HAP-1 (cell line): ENCODE results near the gene DRG2.

Source experiments
- DNase-seq, 2 experiments: peaks; one replicate each; pipeline ENCODE4 v3.0.0-alpha.2; 2016 to 2020; ENCODE audit warnings: low spot score in 2 of 2
- H3K27me3 ChIP-seq: fragments of 250-450 bp; sonication (Bioruptor Pico); 2 replicates; pipeline ENCODE4 v1.5.1; 2020; ENCODE audit warnings: low read depth, mild to moderate bottlenecking, moderate library complexity
- H3K36me3 ChIP-seq: fragments of 250-450 bp; sonication (Bioruptor Pico); replicated peaks from 2 replicates; pipeline ENCODE4 v1.5.1; 2020; ENCODE audit warnings: mild to moderate bottlenecking
- H3K4me1 ChIP-seq: fragments of 250-450 bp; sonication (Bioruptor Pico); 2 replicates; pipeline ENCODE4 v1.5.1; 2020; ENCODE audit warnings: mild to moderate bottlenecking
- H3K4me3 ChIP-seq: fragments of 250-450 bp; sonication (Bioruptor Pico); 2 replicates; pipeline ENCODE4 v1.5.1; 2020; ENCODE audit warnings: mild to moderate bottlenecking, moderate library complexity
- H3K9me3 ChIP-seq: fragments of 250-450 bp; sonication (Bioruptor Pico); 2 replicates; pipeline ENCODE4 v1.5.1; 2020; ENCODE audit warnings: mild to moderate bottlenecking, moderate library complexity
- in situ Hi-C: fragments of 300-500 bp; cut with MboI; formaldehyde crosslinking; loops from 3 replicates; pipeline ENCODE4 v1.14.3; 2020; ENCODE audit warnings: low sequenced_read_pairs, inconsistent platforms, mixed read lengths

DRG2 gene, protein sequence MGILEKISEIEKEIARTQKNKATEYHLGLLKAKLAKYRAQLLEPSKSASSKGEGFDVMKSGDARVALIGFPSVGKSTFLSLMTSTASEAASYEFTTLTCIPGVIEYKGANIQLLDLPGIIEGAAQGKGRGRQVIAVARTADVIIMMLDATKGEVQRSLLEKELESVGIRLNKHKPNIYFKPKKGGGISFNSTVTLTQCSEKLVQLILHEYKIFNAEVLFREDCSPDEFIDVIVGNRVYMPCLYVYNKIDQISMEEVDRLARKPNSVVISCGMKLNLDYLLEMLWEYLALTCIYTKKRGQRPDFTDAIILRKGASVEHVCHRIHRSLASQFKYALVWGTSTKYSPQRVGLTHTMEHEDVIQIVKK

GRCh38 chr17:18087610-18088491 is at the start of gene DRG2:
Gene DRG2 (plus strand): TSS chr17:18087948. CDS start chr17:18088024, 76 bp downstream.
- in situ Hi-C loops = no loop called here

GRCh38 chr17:18038149-18038850 is 49.4 kb upstream of the DRG2 start:
- Histone ChIP-seq H3K4me1 (peaks cover 15% of the 10 kb centered on the region), H3K4me3 (peak overlapping the region; percentile 78), H3K9me3 (no peaks in the 10 kb centered on the region), H3K36me3 (no peaks in the 10 kb centered on the region), H3K27me3 (no peaks in the 10 kb centered on the region)
- no peak for DNase-seq
- in situ Hi-C loops = loop anchor here (10.0 kb wide), 2 partner anchors 213 to 363 kb away; no protein-coding TSS in a partner anchor

More at GRCh38 chr17:18087610-18088491, at the start of gene DRG2:
- Histone ChIP-seq H3K4me3 (peak within 1 kb of the TSS; percentile 95), H3K9me3 (0 out of 2 replicates have a peak, but pooled peaks cover 2% of the 10 kb centered on the region), H3K27me3 (no peaks in the 10 kb centered on the region), H3K36me3 (peaks cover 3% of the 10 kb centered on the region; the same call in 1 of the 2 replicates), H3K4me1 (peaks cover 12% of the 10 kb centered on the region)
- DNase-seq = peak; percentile 82 to 94

DNA sequence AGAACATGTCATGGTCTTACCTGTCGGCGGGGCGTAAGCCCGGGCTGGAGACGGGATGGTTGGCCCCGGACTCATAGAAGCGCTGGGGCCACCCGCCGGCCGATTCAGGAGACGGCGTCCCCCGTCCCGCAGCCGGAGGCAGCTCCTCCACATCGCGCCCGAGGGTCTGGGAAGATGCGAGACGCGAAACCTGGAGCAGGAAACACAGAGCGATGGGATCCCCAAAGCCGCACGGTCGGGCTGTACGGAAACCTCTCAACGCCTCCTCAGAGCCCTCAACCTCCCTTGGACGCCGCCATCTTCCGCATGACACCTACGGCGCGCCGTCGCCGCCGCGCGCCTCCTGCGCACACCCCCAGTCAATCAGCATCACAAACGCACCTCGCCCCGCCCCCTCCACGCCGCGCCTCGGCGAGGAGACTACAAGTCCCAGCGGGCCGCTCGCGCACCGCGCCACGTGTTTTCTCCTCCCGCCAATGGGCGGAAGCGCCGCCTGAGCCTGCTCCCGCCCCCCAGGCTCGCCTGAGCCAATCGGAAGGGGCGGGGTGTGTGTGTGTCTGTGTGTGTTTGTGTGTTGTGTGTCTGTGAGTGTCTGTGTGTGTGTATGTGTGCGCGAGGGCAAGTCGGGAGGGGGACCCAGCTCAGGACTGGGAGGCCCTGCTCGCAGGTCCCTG is 48.8 kb upstream of the DRG2 start, which contains the start of the genes ATPAF2 and GID4:
TSS of gene ATPAF2 (minus strand) at position 308 of the 674 bp plus-strand sequence. CDS start at position 153, 155 bp downstream.
TSS of gene GID4 (plus strand) at position 548 of the 674 bp plus-strand sequence. CDS start at position 605, 57 bp downstream.
- Histone ChIP-seq H3K9me3 (no peaks in the 10 kb centered on the region), H3K4me1 (peaks cover 15% of the 10 kb centered on the region), H3K27me3 (no peaks in the 10 kb centered on the region), H3K4me3 (peak within 1 kb of the TSS; percentile 78), H3K36me3 (no peaks in the 10 kb centered on the region)
- in situ Hi-C loops = loop anchor here (10.0 kb wide), 2 partner anchors 214 to 364 kb away; no protein-coding TSS in a partner anchor
- DNase-seq = peak; percentile 96 to 100

DNA sequence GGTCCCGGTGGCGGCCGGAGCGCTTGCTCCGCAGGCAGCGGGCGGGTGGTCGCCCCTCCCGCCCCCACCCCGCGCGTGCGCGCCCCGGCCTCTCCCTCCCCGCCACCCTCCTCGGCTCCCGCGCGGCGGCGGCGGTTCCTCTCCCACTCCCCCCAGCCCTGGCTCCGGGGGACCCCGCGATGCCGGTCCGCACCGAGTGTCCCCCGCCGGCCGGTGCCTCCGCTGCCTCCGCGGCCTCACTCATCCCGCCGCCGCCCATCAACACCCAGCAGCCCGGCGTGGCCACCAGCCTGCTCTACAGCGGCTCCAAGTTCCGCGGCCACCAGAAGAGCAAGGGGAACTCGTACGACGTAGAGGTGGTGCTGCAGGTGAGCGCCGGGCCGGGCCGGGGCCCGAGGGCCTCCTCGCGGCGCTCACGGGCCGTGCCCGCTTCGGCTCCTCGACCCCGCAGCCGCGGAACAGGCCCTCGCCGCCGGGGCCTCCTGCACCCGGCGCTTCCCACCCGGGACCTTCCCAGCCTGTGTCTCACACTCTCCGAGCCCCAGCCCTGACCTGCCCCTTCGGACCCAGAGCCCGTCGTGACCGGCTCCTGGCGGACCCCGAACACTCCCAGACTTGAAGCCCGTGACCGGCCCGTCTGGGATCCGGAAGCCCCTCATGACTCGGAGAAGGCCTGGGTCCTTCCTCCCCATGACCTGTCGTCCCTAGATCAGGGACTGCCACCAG is 48.0 kb upstream of the DRG2 start:
- in situ Hi-C loops = loop anchor here (10.0 kb wide), 2 partner anchors 215 to 365 kb away; no protein-coding TSS in a partner anchor
- no peaks in the 10 kb centered on the region for H3K36me3 ChIP-seq
- H3K4me3 ChIP-seq = peak overlapping the region; percentile 78
- no peaks in the 10 kb centered on the region for H3K27me3 ChIP-seq
- H3K4me1 ChIP-seq = peaks cover 15% of the 10 kb centered on the region
- H3K9me3 ChIP-seq = no peaks in the 10 kb centered on the region
- peak in 1 of 2 experiments; percentile 53 for DNase-seq

DNA sequence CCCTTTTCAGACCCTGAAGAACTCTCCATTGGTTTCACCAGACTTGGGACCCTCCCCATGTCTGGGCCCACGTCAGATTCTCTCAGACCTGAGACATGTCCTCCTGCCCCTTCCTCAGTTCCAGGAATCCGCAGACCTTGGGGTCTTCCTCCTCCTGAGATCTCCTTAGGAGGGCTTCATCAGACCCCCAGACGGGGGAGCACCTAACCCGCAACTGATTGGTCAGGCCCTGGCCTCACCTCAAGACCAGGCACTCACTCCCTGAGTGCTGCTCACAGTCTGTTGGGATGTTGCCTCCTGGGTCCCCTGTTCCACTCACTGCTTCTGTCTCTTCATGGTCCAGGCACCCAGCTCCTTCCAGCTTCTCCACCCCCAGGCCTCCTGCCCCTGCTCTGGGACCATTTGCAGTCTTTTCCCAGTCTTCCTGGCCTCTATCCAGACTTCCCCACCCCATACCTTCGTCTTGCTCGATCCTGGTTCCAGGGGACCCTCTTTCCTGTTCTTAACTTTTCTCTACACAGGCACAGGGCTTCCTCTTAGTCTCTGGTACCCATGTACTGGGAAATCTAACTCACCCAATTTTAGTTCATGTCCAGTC is 47.4 kb upstream of the DRG2 start:
- Histone ChIP-seq H3K9me3 (no peaks in the 10 kb centered on the region), H3K4me1 (peaks cover 15% of the 10 kb centered on the region), H3K36me3 (peaks cover 2% of the 10 kb centered on the region; the same call in 1 of the 2 replicates), H3K4me3 (peak overlapping the region; percentile 78), H3K27me3 (no peaks in the 10 kb centered on the region)
- in situ Hi-C loops = no loop called here
- DNase-seq = no peak

DNA sequence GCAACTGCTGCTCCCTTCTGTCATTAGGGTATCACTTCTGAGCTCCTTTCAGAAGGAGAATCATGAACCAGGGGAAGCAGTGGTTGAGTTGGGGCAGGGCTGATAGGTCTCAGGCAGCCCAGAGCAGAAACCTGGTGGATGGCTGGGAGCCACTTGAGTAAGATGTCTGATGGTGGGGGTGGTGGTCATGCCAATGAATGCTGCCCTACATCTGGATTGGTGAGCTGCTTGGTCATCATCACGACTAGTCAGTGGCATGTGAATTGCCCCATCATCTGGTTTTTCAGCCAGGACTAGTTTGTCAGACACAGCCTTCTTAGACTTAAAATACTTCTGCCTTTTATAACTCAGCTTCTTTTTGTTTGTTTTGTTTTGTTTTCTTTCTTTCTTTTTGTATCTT is 46.0 kb upstream of the DRG2 start:
- Histone ChIP-seq H3K4me1 (peaks cover 15% of the 10 kb centered on the region), H3K27me3 (no peaks in the 10 kb centered on the region), H3K9me3 (no peaks in the 10 kb centered on the region), H3K4me3 (no peak overlapping the region), H3K36me3 (peaks cover 2% of the 10 kb centered on the region; the same call in 1 of the 2 replicates)
- in situ Hi-C loops = no loop called here
- no peak for DNase-seq

DNA sequence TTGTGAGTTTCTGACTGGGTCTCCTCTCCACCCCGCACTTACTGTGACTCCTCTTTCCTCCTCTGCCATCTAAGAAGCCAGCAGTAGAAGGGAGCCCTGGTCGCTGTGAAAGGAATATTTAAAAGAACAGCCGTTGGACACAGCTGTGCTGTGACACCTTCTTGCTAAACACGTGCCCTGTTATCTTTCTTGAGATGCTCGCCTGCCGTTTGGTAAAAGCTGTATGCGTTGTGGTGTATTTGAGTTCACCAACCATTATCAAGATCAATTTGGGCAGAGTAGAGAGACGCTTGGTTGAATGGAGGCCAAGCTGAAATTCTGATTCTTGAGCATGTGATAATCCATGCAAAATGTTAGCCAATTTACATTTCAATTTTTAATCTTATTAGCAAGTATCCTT is 44.8 kb upstream of the DRG2 start:
- Histone ChIP-seq H3K4me3 (no peak overlapping the region), H3K9me3 (no peaks in the 10 kb centered on the region), H3K4me1 (peaks cover 9% of the 10 kb centered on the region), H3K27me3 (no peaks in the 10 kb centered on the region), H3K36me3 (peaks cover 10% of the 10 kb centered on the region)
- no peak for DNase-seq
- in situ Hi-C loops = no loop called here

- in situ Hi-C loops = no loop called here
- Histone ChIP-seq H3K27me3 (no peaks in the 10 kb centered on the region), H3K4me1 (peaks cover 9% of the 10 kb centered on the region), H3K4me3 (no peak overlapping the region), H3K9me3 (no peaks in the 10 kb centered on the region), H3K36me3 (peaks cover 10% of the 10 kb centered on the region)
- peak in 1 of 2 experiments; percentile 36 for DNase-seq
Observed at GRCh38 chr17:18043491-18043890, 44.3 kb upstream of the DRG2 start.

DNA sequence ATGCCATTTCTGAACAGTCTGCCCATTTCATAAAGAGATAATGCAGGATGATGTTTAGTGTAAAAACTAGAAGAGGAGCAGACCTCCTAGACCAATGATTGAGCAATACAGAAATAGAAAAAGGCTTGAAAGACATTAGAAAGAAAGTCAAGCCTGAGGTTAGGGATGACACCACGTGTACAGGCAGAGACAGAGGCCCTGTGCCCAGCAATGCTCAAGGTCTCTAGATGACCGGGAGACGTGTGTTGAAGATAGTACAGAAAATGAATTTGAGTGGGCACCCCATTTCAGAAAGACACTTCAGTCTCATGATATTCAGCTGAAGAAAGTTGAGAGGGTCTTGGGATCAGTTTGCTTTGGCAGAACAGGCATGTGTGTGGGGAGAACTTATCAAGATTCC is 43.1 kb upstream of the DRG2 start:
- no peak overlapping the region for H3K4me3 ChIP-seq
- DNase-seq = no peak
- no peaks in the 10 kb centered on the region for H3K27me3 ChIP-seq
- peaks cover 10% of the 10 kb centered on the region for H3K36me3 ChIP-seq
- H3K9me3 ChIP-seq = no peaks in the 10 kb centered on the region
- in situ Hi-C loops = no loop called here
- peaks cover 9% of the 10 kb centered on the region for H3K4me1 ChIP-seq

DNA sequence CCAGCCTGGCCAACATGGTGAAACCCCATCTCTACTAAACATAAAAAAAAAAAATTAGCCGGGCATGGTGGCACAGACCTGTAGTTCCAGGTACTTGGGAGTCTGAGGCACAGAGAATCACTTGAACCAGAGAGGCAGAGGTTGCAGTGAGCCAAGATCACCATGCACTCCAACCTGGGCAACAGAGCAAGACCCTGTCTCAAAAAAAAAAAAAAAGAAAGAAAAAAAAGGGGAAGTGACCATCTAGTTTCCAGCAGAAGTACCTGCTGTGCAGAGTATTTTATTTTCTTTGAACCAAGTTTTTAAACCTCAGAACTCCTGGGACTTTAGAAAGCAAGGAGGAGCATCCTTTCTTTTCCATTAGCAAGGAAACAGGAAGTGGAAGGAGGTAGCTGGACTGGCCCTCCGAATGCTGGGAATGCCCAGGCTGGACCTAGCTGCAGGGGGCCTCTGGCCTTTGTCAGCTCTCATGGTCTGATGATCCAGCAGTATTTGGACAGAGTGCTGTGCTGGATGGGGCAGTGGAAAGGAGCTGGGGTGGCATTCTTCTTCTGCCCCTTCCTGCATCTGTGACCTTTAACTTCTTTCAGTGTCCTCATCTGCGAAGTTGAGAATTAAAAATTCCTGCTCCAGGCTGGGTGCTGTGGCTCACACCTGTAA is 41.9 kb upstream of the DRG2 start:
- H3K4me3 ChIP-seq = no peak overlapping the region
- in situ Hi-C loops = no loop called here
- H3K27me3 ChIP-seq = no peaks in the 10 kb centered on the region
- no peak for DNase-seq
- H3K4me1 ChIP-seq = peaks cover 1% of the 10 kb centered on the region
- H3K36me3 ChIP-seq = peaks cover 10% of the 10 kb centered on the region
- no peaks in the 10 kb centered on the region for H3K9me3 ChIP-seq

- in situ Hi-C loops = no loop called here
- Histone ChIP-seq H3K9me3 (no peaks in the 10 kb centered on the region), H3K4me1 (no peaks in the 10 kb centered on the region), H3K36me3 (peaks cover 19% of the 10 kb centered on the region), H3K4me3 (no peak overlapping the region), H3K27me3 (no peaks in the 10 kb centered on the region)
- DNase-seq = no peak
Observed at GRCh38 chr17:18055597-18055996, 32.2 kb upstream of the DRG2 start.
